ENCODE measurements around the gene XYLT2. TPM values are rescaled to one million over a fixed set of nuclear protein-coding genes. Genes with fewer than 3 reads are reported as not detected.

The XYLT2 gene
- total and polyA plus RNA-seq, 8 donors: 52.7 to 166 (median 96.5) TPM

GRCh38 chr17:50319306-50320004 lies 26.5 kb upstream of the XYLT2 start:
- no peak for DNase-seq
- TF ChIP-seq POLR2AphosphoS5 (IDR thresholded peaks at IDR 0.05): no peak
- TF ChIP-seq EP300 (IDR thresholded peaks at IDR 0.05): no peak
- TF ChIP-seq POLR2A (IDR thresholded peaks at IDR 0.05): no peak
- no peak for TF ChIP-seq CTCF (IDR thresholded peaks at IDR 0.05)
- H3K4me3 ChIP-seq: no peak overlapping the region
- H3K4me1 ChIP-seq: peaks cover 0 to 6% (median 0%) of the 10 kb centered on the region in 4 donors
- intact Hi-C loops (cut with DNase I; ENCODE audit: low total_unique reads): no loop called here
- H3K9me3 ChIP-seq: no peaks in the 10 kb centered on the region
- H3K27ac ChIP-seq: no peak overlapping the region
- no peaks in the 10 kb centered on the region for H3K27me3 ChIP-seq
- 79 to 85% (median 83%) methylated on average over 12 of the region's 12 CpGs for WGBS, 5 donors
- no peaks in the 10 kb centered on the region for H3K36me3 ChIP-seq

GRCh38 chr17:50322271-50322670 lies 23.7 kb upstream of the XYLT2 start:
- Histone ChIP-seq H3K36me3 (no peaks in the 10 kb centered on the region), H3K27ac (no peak overlapping the region), H3K9me3 (no peaks in the 10 kb centered on the region), H3K27me3 (no peaks in the 10 kb centered on the region), H3K4me1 (peaks cover 0 to 6% (median 0%) of the 10 kb centered on the region in 4 donors), H3K4me3 (no peak overlapping the region)
- WGBS, 5 donors: 49 to 64% (median 54%) methylated on average over 7 of the region's 7 CpGs
- no peak for TF ChIP-seq CTCF (IDR thresholded peaks at IDR 0.05)
- no peak for TF ChIP-seq POLR2AphosphoS5 (IDR thresholded peaks at IDR 0.05)
- TF ChIP-seq POLR2A (IDR thresholded peaks at IDR 0.05): no peak
- TF ChIP-seq EP300 (IDR thresholded peaks at IDR 0.05): no peak
- no peak for DNase-seq
- intact Hi-C loops (cut with DNase I; ENCODE audit: low total_unique reads): no loop called here

- DNase-seq: no peak
- Histone ChIP-seq H3K4me3 (no peak overlapping the region), H3K9me3 (no peaks in the 10 kb centered on the region), H3K27me3 (no peaks in the 10 kb centered on the region), H3K27ac (no peak overlapping the region), H3K4me1 (peaks cover 0 to 6% (median 0%) of the 10 kb centered on the region in 4 donors), H3K36me3 (no peaks in the 10 kb centered on the region)
- no peak for TF ChIP-seq POLR2A (IDR thresholded peaks at IDR 0.05)
- intact Hi-C loops (cut with DNase I; ENCODE audit: low total_unique reads): no loop called here
- WGBS, 5 donors: 68 to 84% (median 80%) methylated on average over 5 of the region's 5 CpGs
These were observed 22.9 kb upstream of the XYLT2 start for GRCh38 chr17:50323060-50323459.

GRCh38 chr17:50325906-50326305 lies 20.0 kb upstream of the XYLT2 start:
- peaks cover 0 to 6% (median 0%) of the 10 kb centered on the region in 4 donors for H3K4me1 ChIP-seq
- H3K9me3 ChIP-seq: no peaks in the 10 kb centered on the region
- intact Hi-C loops (cut with DNase I; ENCODE audit: low total_unique reads): no loop called here
- no peak overlapping the region for H3K4me3 ChIP-seq
- no peaks in the 10 kb centered on the region for H3K27me3 ChIP-seq
- H3K27ac ChIP-seq: no peak overlapping the region
- TF ChIP-seq EP300 (IDR thresholded peaks at IDR 0.05): no peak
- no peak for TF ChIP-seq CTCF (IDR thresholded peaks at IDR 0.05)
- no peak for TF ChIP-seq POLR2AphosphoS5 (IDR thresholded peaks at IDR 0.05)
- no peak for TF ChIP-seq POLR2A (IDR thresholded peaks at IDR 0.05)
- WGBS, 5 donors: 41 to 61% (median 49%) methylated on average over 4 of the region's 4 CpGs
- H3K36me3 ChIP-seq: no peaks in the 10 kb centered on the region
- no peak for DNase-seq

GRCh38 chr17:50326831-50327364 lies 19.0 kb upstream of the XYLT2 start:
- no peaks in the 10 kb centered on the region for H3K27me3 ChIP-seq
- H3K36me3 ChIP-seq: no peaks in the 10 kb centered on the region
- H3K27ac ChIP-seq: no peak overlapping the region
- no peaks in the 10 kb centered on the region for H3K9me3 ChIP-seq
- WGBS, 5 donors: 58 to 67% (median 65%) methylated on average over 9 of the region's 9 CpGs
- intact Hi-C loops (cut with DNase I; ENCODE audit: low total_unique reads): no loop called here
- peaks cover 0 to 6% (median 0%) of the 10 kb centered on the region in 4 donors for H3K4me1 ChIP-seq
- no peak overlapping the region for H3K4me3 ChIP-seq
- TF ChIP-seq EP300 (IDR thresholded peaks at IDR 0.05) (no peak), POLR2AphosphoS5 (IDR thresholded peaks at IDR 0.05) (no peak), CTCF (IDR thresholded peaks at IDR 0.05) (no peak), POLR2A (IDR thresholded peaks at IDR 0.05) (no peak)
- DNase-seq: no peak

Measured in stomach (tissue), 9 donors.